OCI-LY3 (cell line): ENCODE data around the gene CBLIF.

ENCODE experiments used
- EZH2phosphoT487 ChIP-seq: fragments of 200-600 bp; shearing (Covaris generic); IDR thresholded peaks from 2 replicates; pipeline ENCODE4 v1.6.1; 2018; ENCODE audit warnings: antibody characterized with exemption, mixed run types, low read depth
- TF ChIP-seq, protein P1 (sequence below): fragments of 200-600, 300-600 bp; sonication (generic); IDR thresholded peaks from 2 replicates; pipeline ENCODE4 v1.5.1; 2014; ENCODE audit warnings: antibody characterized with exemption, low read length, low read depth

DNA sequence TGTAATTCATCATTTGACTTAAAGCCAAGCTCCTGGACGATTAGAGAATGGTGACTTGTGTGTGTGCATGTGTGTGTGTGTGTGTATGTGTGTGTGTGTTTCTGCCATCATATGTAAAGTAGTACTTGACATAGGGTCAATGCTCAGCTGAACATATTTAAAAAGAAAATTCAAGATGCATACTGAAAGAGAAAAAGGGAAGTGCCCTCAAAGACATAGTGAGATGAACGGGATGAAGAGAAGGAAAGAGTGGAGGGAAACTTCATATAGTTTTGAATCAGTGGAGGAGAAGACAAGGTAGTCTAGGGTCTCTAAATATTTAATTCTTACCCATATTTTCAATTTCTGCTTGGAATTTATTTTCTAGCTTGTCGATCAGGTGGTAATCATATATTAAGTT is 17.0 kb upstream of the CBLIF start:
- TF ChIP-seq, protein P1, sequence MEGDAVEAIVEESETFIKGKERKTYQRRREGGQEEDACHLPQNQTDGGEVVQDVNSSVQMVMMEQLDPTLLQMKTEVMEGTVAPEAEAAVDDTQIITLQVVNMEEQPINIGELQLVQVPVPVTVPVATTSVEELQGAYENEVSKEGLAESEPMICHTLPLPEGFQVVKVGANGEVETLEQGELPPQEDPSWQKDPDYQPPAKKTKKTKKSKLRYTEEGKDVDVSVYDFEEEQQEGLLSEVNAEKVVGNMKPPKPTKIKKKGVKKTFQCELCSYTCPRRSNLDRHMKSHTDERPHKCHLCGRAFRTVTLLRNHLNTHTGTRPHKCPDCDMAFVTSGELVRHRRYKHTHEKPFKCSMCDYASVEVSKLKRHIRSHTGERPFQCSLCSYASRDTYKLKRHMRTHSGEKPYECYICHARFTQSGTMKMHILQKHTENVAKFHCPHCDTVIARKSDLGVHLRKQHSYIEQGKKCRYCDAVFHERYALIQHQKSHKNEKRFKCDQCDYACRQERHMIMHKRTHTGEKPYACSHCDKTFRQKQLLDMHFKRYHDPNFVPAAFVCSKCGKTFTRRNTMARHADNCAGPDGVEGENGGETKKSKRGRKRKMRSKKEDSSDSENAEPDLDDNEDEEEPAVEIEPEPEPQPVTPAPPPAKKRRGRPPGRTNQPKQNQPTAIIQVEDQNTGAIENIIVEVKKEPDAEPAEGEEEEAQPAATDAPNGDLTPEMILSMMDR = no peak
- TF ChIP-seq EZH2phosphoT487 = no peak
